NCI-H82 treated with DMSO at 0.1 percent for 48 hours (cell line): ENCODE results near the gene RSU1.
"Not testable (repeated sequence)": the region's sequence is repeated elsewhere in the genome, so short reads cannot be mapped to it uniquely, and the experiment has no call there.

Experiments
- DNase-seq: peaks from one replicate; lab custom pipeline; 2025; ENCODE audit not compliant: unreplicated experiment; lab: John Stamatoyannopoulos, UW

RSU1 gene

GRCh38 chr10:16788125-16788524, 29.1 kb downstream of the RSU1 start:
- no peak for DNase-seq

GRCh38 chr10:16787361-16787791, 29.8 kb downstream of the RSU1 start:
- no peak for DNase-seq

- no peak for DNase-seq
Measured at GRCh38 chr10:16780338-16780880, 36.8 kb downstream of the RSU1 start.

GRCh38 chr10:16779384-16779915, 37.8 kb downstream of the RSU1 start:
- no peak for DNase-seq

- DNase-seq = peak; percentile 62
Measured at GRCh38 chr10:16777473-16778370, 39.5 kb downstream of the RSU1 start.

- no peak for DNase-seq
Measured at GRCh38 chr10:16776896-16777295, 40.3 kb downstream of the RSU1 start.

GRCh38 chr10:16773334-16773733, 43.9 kb downstream of the RSU1 start:
- DNase-seq = no peak

- DNase-seq = no peak
Measured at GRCh38 chr10:16770670-16771069, 46.6 kb downstream of the RSU1 start.

- no peak for DNase-seq
Measured at GRCh38 chr10:16770141-16770540, 47.1 kb downstream of the RSU1 start.

GRCh38 chr10:16769331-16769730, 47.9 kb downstream of the RSU1 start:
- no peak for DNase-seq

- DNase-seq = no peak
Measured at GRCh38 chr10:16768702-16769101, 48.5 kb downstream of the RSU1 start.

- no peak for DNase-seq
Measured at GRCh38 chr10:16765509-16766375, 51.5 kb downstream of the RSU1 start.

- DNase-seq = no peak
Measured at GRCh38 chr10:16761300-16761699, 55.9 kb downstream of the RSU1 start.

GRCh38 chr10:16756561-16757221, 60.5 kb downstream of the RSU1 start:
- no peak for DNase-seq

GRCh38 chr10:16754765-16755164, 62.5 kb downstream of the RSU1 start:
- DNase-seq = no peak

GRCh38 chr10:16752849-16753248, 64.4 kb downstream of the RSU1 start:
- DNase-seq = not testable (repeated sequence)

GRCh38 chr10:16752099-16752498, 65.1 kb downstream of the RSU1 start:
- peak; percentile 93 for DNase-seq

GRCh38 chr10:16751244-16751643, 66.0 kb downstream of the RSU1 start:
- DNase-seq = no peak

GRCh38 chr10:16750461-16750860, 66.8 kb downstream of the RSU1 start:
- DNase-seq = no peak

- DNase-seq = no peak
Measured at GRCh38 chr10:16748749-16749148, 68.5 kb downstream of the RSU1 start.

- DNase-seq = no peak
Measured at GRCh38 chr10:16746856-16747255, 70.4 kb downstream of the RSU1 start.
